K562 treated with DMSO at 1 percent for 24 hours (cell line): ENCODE data around the gene MBD3. TPM values are rescaled to one million over a fixed set of nuclear protein-coding genes. Genes with fewer than 3 reads are reported as not detected.

ENCODE experiments used
- total RNA-seq: library from RNA; unstranded; fragments of 300-600 nt; gene quantifications from 2 replicates; pipeline ENCODE4 v1.2.3, GENCODE V29; 2022; ENCODE audit warnings: low read depth; ENCODE audit not compliant: insufficient read depth

MBD3 gene
- 157 and 180 TPM in 2 replicates for total RNA-seq

GRCh38 chr19:1592755-1593500 lies at the start of gene MBD3:
Gene MBD3 (minus strand): TSS chr19:1592865. CDS start chr19:1592631, 234 bp downstream.

GRCh38 chr19:1605236-1606137 lies 12.8 kb upstream of the MBD3 start, which contains the start of gene UQCR11:
Gene UQCR11 (minus strand): TSS chr19:1605462. CDS start chr19:1605409, 53 bp downstream.

GRCh38 chr19:1568320-1569019 lies 24.2 kb downstream of the MBD3 start, which contains the start of gene MEX3D:
Gene MEX3D (minus strand): TSS chr19:1568325. CDS start chr19:1568058, 267 bp downstream.

Other genes with a start within 250 kb of the MBD3 start
- gene NDUFS7, start 209.0 kb downstream of the MBD3 start, total RNA-seq: 455 and 509 TPM in 2 replicates
- 65.8 and 79.9 TPM in 2 replicates for gene GAMT, start 191.3 kb downstream of the MBD3 start, total RNA-seq
- gene DAZAP1, start 185.3 kb downstream of the MBD3 start, total RNA-seq: 118 and 124 TPM in 2 replicates
- 5,734 and 6,329 TPM in 2 replicates for gene RPS15, start 154.5 kb downstream of the MBD3 start, total RNA-seq
- 0.60 and 1.2 TPM in 2 replicates for gene APC2, start 142.7 kb downstream of the MBD3 start, total RNA-seq
- gene C19orf25, start 113.7 kb downstream of the MBD3 start, total RNA-seq: 50.2 and 55.2 TPM in 2 replicates
- gene PCSK4, start 102.5 kb downstream of the MBD3 start, total RNA-seq: 4.4 and 5.7 TPM in 2 replicates
- 69.9 and 72.3 TPM in 2 replicates for gene REEP6, start 101.7 kb downstream of the MBD3 start, total RNA-seq
- gene ADAMTSL5, start 79.8 kb downstream of the MBD3 start, total RNA-seq: 12.2 and 13.3 TPM in 2 replicates
- gene PLK5, start 68.8 kb downstream of the MBD3 start, total RNA-seq: not detected in 2 replicates
- gene MEX3D, start 24.5 kb downstream of the MBD3 start, total RNA-seq: 32.4 and 43.7 TPM in 2 replicates
- gene UQCR11, start 12.6 kb upstream of the MBD3 start, total RNA-seq: 73.8 and 75.3 TPM in 2 replicates
- gene TCF3, start 59.8 kb upstream of the MBD3 start, total RNA-seq: 93.2 and 103 TPM in 2 replicates
- not detected in 2 replicates for gene ONECUT3, start 160.6 kb upstream of the MBD3 start, total RNA-seq
- gene ATP8B3, start 219.4 kb upstream of the MBD3 start, total RNA-seq: 4.3 and 5.2 TPM in 2 replicates